GM12878 (cell line): Measurements from ENCODE around the gene TFB1M.

Experiments used
- CTCF ChIP-seq, 3 experiments: IDR thresholded peaks in 2 of 3; conservative IDR thresholded peaks in 1 of 3; 2 replicates each; pipeline ENCODE4 v1.5.1; 2011; ENCODE audit warnings: low read depth in 3 of 3, low read length in 3 of 3, mild to moderate bottlenecking in 3 of 3, control low read depth in 2 of 3, moderate library complexity in 2 of 3, inconsistent platforms in 1 of 3, mixed read lengths in 1 of 3; ENCODE audit not compliant: control insufficient read depth in 2 of 3, insufficient read depth in 1 of 3; ENCODE audit errors: extremely low read depth in 1 of 3
- POLR2A ChIP-seq: IDR thresholded peaks from 2 replicates; pipeline ENCODE4 v1.6.1; 2011; ENCODE audit warnings: low read depth, mild to moderate bottlenecking, low read length
- REST ChIP-seq: IDR thresholded peaks from 2 replicates; pipeline ENCODE4 v1.6.1; 2012; ENCODE audit warnings: mild to moderate bottlenecking, low read depth, low read length
- TF ChIP-seq, protein P1 (sequence below): IDR thresholded peaks from 2 replicates; pipeline ENCODE4 v1.6.1; 2012; ENCODE audit warnings: low read depth, low read length, improper control_type of control experiment
- TF ChIP-seq, protein P2 (sequence below): fragments of 450-650 bp; conservative IDR thresholded peaks from 2 replicates; pipeline ENCODE4 v1.6.1; 2017; ENCODE audit warnings: mild to moderate bottlenecking, moderate library complexity

GRCh38 chr6:155352811-155353210, 38.5 kb upstream of the TFB1M start:
- TF ChIP-seq, protein P1, sequence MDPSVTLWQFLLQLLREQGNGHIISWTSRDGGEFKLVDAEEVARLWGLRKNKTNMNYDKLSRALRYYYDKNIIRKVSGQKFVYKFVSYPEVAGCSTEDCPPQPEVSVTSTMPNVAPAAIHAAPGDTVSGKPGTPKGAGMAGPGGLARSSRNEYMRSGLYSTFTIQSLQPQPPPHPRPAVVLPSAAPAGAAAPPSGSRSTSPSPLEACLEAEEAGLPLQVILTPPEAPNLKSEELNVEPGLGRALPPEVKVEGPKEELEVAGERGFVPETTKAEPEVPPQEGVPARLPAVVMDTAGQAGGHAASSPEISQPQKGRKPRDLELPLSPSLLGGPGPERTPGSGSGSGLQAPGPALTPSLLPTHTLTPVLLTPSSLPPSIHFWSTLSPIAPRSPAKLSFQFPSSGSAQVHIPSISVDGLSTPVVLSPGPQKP, result no peak
- TF ChIP-seq POLR2A (no peak), REST (no peak), CTCF (IDR thresholded peaks at IDR 0.05 in 2 of 3, conservative IDR thresholded peaks at IDR 0.05 in 1 of 3; ENCODE audit: control insufficient read depth in 2 of 3, extremely low read depth in 1 of 3, insufficient read depth in 1 of 3, low read depth in 3 of 3, low read length in 3 of 3) (no peak)
- TF ChIP-seq, protein P2, sequence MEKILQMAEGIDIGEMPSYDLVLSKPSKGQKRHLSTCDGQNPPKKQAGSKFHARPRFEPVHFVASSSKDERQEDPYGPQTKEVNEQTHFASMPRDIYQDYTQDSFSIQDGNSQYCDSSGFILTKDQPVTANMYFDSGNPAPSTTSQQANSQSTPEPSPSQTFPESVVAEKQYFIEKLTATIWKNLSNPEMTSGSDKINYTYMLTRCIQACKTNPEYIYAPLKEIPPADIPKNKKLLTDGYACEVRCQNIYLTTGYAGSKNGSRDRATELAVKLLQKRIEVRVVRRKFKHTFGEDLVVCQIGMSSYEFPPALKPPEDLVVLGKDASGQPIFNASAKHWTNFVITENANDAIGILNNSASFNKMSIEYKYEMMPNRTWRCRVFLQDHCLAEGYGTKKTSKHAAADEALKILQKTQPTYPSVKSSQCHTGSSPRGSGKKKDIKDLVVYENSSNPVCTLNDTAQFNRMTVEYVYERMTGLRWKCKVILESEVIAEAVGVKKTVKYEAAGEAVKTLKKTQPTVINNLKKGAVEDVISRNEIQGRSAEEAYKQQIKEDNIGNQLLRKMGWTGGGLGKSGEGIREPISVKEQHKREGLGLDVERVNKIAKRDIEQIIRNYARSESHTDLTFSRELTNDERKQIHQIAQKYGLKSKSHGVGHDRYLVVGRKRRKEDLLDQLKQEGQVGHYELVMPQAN, result no peak
